HEK293T (cell line): ENCODE results near the gene ATP1A3.

ENCODE experiments used
- CTCF ChIA-PET: fragments of 350-600 bp; formaldehyde crosslinking; extraction: SDS; loops from one replicate; lab custom pipeline; 2021; ENCODE audit warnings: antibody characterized with exemption, inconsistent platforms; lab: Yijun Ruan, JAX
- POLR2A ChIA-PET: fragments of 350-600 bp; formaldehyde crosslinking; extraction: SDS; loops from one replicate; lab custom pipeline; 2020; ENCODE audit warnings: antibody characterized with exemption, inconsistent platforms; lab: Yijun Ruan, JAX
- DNase-seq: peaks from one replicate; pipeline ENCODE4 v3.0.0; 2012; ENCODE audit warnings: mixed read lengths; ENCODE audit errors: extremely low spot score
- ARNT ChIP-seq: fragments of 450-650 bp; IDR thresholded peaks from 2 replicates; pipeline ENCODE4 v1.6.1; 2017; ENCODE audit warnings: mild to moderate bottlenecking
- BHLHE40 ChIP-seq: fragments of 450-650 bp; IDR thresholded peaks from 2 replicates; pipeline ENCODE4 v1.6.1; 2016; ENCODE audit warnings: mild to moderate bottlenecking, moderate library complexity, borderline replicate concordance
- CTBP1 ChIP-seq: fragments of 450-650 bp; IDR thresholded peaks from 2 replicates; pipeline ENCODE4 v1.6.1; 2016; ENCODE audit warnings: borderline replicate concordance
- ELF4 ChIP-seq: fragments of 450-650 bp; IDR thresholded peaks from 2 replicates; pipeline ENCODE4 v1.6.1; 2017; ENCODE audit warnings: antibody characterized with exemption
- FOXA1 ChIP-seq: fragments of 450-650 bp; IDR thresholded peaks from 2 replicates; pipeline ENCODE4 v1.6.1; 2016; ENCODE audit warnings: mild to moderate bottlenecking
- FOXK2 ChIP-seq: fragments of 450-650 bp; IDR thresholded peaks from 2 replicates; pipeline ENCODE4 v1.6.1; 2016; ENCODE audit warnings: mild to moderate bottlenecking
- FOXM1 ChIP-seq: fragments of 450-650 bp; IDR thresholded peaks from 2 replicates; pipeline ENCODE4 v1.6.1; 2017; ENCODE audit warnings: mild to moderate bottlenecking, borderline replicate concordance
- HDGF ChIP-seq: fragments of 450-650 bp; IDR thresholded peaks from 2 replicates; pipeline ENCODE4 v1.6.1; 2017; ENCODE audit warnings: antibody characterized with exemption, borderline replicate concordance
- L3MBTL2 ChIP-seq: fragments of 450-650 bp; conservative IDR thresholded peaks from 2 replicates; pipeline ENCODE4 v1.6.1; 2016; ENCODE audit warnings: mild to moderate bottlenecking
- LEF1 ChIP-seq: fragments of 450-650 bp; IDR thresholded peaks from 2 replicates; pipeline ENCODE4 v1.6.1; 2017; ENCODE audit warnings: mild to moderate bottlenecking, borderline replicate concordance
- NFRKB ChIP-seq: fragments of 450-650 bp; IDR thresholded peaks from 2 replicates; pipeline ENCODE4 v1.6.1; 2016; ENCODE audit warnings: mild to moderate bottlenecking, moderate library complexity
- PKNOX1 ChIP-seq: fragments of 450-650 bp; IDR thresholded peaks from 2 replicates; pipeline ENCODE4 v1.6.1; 2016
- SP1 ChIP-seq: fragments of 450-650 bp; IDR thresholded peaks from 2 replicates; pipeline ENCODE4 v1.6.1; 2017
- SUZ12 ChIP-seq: fragments of 450-650 bp; IDR thresholded peaks from 2 replicates; pipeline ENCODE4 v1.6.1; 2016; ENCODE audit warnings: mild to moderate bottlenecking
- TARDBP ChIP-seq: fragments of 450-650 bp; IDR thresholded peaks from 2 replicates; pipeline ENCODE4 v1.6.1; 2016
- ZNF384 ChIP-seq: fragments of 450-650 bp; IDR thresholded peaks from 2 replicates; pipeline ENCODE4 v1.6.1; 2016

ATP1A3 gene

DNA sequence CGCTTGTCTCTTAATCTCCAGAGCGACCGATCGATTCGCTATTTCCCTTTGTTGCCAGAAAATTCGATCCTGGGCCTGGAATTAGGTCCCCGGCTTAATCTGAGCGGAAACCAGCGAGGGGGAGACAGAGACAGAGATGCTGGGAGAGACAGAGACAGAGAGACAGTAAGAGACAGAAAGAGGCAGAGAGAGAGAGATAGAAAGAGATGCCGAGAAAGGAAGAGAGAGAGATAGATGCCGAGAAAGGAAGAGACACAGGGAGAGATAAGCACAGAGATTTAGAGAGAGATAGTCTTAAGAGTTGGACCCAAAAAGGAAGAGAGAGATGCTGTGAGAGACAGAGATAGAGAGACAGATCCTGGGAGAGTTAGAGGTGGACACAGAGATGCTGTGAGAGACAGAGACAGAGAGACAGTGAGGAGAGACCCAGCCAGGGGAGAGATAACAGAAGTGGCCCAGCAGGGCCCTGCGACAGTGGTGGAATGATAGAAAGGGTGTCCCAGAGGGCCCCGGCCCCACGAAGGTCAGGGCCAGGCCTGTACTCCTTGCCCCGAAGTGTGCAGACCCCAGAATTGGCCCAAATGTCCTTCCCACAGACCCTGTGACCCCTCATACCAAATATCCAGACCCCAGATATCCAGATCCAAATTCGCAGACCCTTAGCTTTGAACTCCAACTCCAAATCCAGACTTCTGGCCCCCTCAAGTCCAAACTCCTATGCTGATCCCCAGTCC lies 67.1 kb downstream of the ATP1A3 start:
- ChIA-PET POLR2A (interaction anchor here (1.1 kb wide), 1 partner anchor 43 kb away, joined by 3 read pairs; no protein-coding TSS in a partner anchor), CTCF (interaction anchor here (0.5 kb wide), 1 partner anchor 131 kb away, joined by 3 read pairs; no protein-coding TSS in a partner anchor)
- TF ChIP-seq SP1: no peak
- TF ChIP-seq NFRKB: no peak
- TF ChIP-seq LEF1: no peak
- 0 out of 2 replicates have a peak, but pooled peaks have one; percentile 45 for TF ChIP-seq CTBP1
- no peak for DNase-seq

GRCh38 chr19:41926028-41926762 lies 67.8 kb downstream of the ATP1A3 start:
- TF ChIP-seq CTBP1 (peak; percentile 47; the same call in 1 of the 2 replicates), BHLHE40 (no peak)
- POLR2A ChIA-PET: no interaction called here
- DNase-seq: no peak
- CTCF ChIA-PET: interaction anchor here (0.5 kb wide), 1 partner anchor 132 kb away, joined by 3 read pairs; no protein-coding TSS in a partner anchor

- TF ChIP-seq LEF1 (no peak), CTBP1 (peak; percentile 74; the same call in 1 of the 2 replicates)
- POLR2A ChIA-PET: interaction anchor here (1.6 kb wide), 1 partner anchor 41 kb away, joined by 3 read pairs; no protein-coding TSS in a partner anchor
- CTCF ChIA-PET: no interaction called here
- no peak for DNase-seq
Measured at GRCh38 chr19:41925208-41926003, 68.6 kb downstream of the ATP1A3 start.

DNA sequence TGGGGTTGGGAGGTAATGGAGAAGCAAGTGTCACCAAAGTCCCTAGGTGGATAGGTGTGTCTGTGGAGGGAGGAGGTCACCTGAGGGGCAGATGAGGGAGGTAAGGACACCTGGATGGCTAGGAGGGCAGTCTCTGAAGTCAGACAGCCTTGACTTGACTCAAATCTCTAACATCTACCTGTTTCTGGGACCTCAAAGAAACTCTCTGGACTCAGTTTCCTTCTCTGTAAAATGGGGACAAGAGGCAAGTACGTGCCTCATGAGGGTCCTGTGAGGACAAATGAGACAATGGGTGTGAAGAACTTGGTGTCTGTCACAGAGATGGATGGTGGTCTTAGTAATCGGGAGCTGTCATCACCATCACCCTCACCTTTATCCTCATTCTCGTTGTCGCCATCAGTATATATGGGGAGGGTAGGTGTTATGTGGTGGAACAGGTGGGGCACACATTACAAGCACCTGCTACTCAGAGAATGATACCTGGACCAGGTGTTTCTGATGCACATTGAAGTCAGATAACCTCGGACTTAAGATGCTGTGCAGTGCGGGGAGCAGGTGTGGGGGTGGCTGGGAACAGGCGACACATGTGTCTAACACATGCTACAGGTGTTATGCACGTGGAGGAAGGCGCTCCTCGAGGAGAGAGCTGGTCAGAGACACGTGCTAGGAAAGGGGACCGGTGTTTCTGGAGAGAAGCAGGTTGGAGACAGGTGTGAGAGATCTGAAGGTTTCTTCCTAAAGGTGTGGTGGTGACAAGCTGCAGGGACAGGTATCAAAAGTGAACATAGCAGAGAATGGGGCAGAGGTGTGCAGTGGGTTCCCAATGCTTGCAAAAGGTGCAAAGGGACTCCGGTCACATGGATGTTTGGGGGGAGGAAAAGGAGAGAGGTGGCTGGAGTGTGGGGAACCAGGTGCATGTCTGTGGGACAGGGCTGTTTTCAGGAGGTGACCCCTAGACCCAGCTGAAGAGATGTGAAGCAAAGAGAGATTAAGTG lies 69.6 kb downstream of the ATP1A3 start:
- CTCF ChIA-PET: no interaction called here
- TF ChIP-seq TARDBP (no peak), HDGF (no peak), SUZ12 (no peak), L3MBTL2 (peak; percentile 84), FOXM1 (no peak)
- DNase-seq: no peak
- POLR2A ChIA-PET: interaction anchor here (1.6 kb wide), 1 partner anchor 40 kb away, joined by 3 read pairs; no protein-coding TSS in a partner anchor

GRCh38 chr19:41923045-41923788 lies 70.8 kb downstream of the ATP1A3 start:
- no peak for TF ChIP-seq SUZ12
- TF ChIP-seq FOXK2: no peak
- TF ChIP-seq PKNOX1: no peak
- no peak for TF ChIP-seq FOXA1
- no peak for TF ChIP-seq BHLHE40
- TF ChIP-seq ELF4: no peak
- no peak for TF ChIP-seq ZNF384
- TF ChIP-seq HDGF: no peak
- TF ChIP-seq NFRKB: no peak
- no peak for TF ChIP-seq TARDBP
- TF ChIP-seq ARNT: no peak
- TF ChIP-seq L3MBTL2: no peak
- TF ChIP-seq FOXM1: no peak
- no peak for TF ChIP-seq SP1
- no peak for TF ChIP-seq LEF1
- TF ChIP-seq CTBP1: no peak
- ChIA-PET CTCF (no interaction called here), POLR2A (no interaction called here)
- no peak for DNase-seq

DNA sequence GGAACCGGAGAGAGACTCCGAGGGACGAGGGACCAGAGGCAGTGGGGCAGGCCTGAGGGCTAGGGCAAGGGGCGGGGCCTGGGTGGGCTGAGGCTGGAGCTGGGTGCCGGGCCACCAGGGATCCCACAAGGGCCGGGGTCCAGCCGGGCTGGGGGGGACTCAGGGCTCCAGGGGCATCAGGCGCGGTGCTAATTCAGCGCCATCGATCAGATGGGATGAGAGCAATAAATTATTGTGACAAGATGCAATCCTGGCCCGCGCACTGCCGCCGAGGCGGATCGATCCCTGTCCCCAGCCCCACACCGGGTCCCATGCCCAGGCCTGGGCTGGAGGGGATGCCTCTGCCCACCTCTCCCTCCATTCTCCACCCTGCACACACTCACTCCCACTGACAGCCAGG lies 71.4 kb downstream of the ATP1A3 start:
- TF ChIP-seq LEF1 (no peak), ELF4 (no peak), FOXA1 (no peak), TARDBP (no peak), CTBP1 (no peak), SP1 (no peak), BHLHE40 (no peak), NFRKB (no peak), PKNOX1 (no peak), ARNT (no peak), SUZ12 (no peak), FOXM1 (no peak), FOXK2 (no peak), ZNF384 (no peak), HDGF (no peak), L3MBTL2 (no peak)
- ChIA-PET POLR2A (no interaction called here), CTCF (interaction anchor here (0.7 kb wide), 1 partner anchor 11 kb away, joined by 3 read pairs; no protein-coding TSS in a partner anchor)
- DNase-seq: no peak
